HG03103 (cell line): ENCODE measurements around the gene VAMP5.
"Not testable (repeated sequence)": the region's sequence is repeated elsewhere in the genome, so short reads cannot be mapped to it uniquely, and the experiment has no call there.

ENCODE experiments used
- ATAC-seq: cut with Tn5 transposase; IDR thresholded peaks from one replicate; pipeline ENCODE4 v1.9.1; 2021; ENCODE audit warnings: low read depth; ENCODE audit not compliant: unreplicated experiment

Gene VAMP5

GRCh38 chr2:85582492-85582891 lies 1.7 kb upstream of the VAMP5 start:
- no peak for ATAC-seq

DNA sequence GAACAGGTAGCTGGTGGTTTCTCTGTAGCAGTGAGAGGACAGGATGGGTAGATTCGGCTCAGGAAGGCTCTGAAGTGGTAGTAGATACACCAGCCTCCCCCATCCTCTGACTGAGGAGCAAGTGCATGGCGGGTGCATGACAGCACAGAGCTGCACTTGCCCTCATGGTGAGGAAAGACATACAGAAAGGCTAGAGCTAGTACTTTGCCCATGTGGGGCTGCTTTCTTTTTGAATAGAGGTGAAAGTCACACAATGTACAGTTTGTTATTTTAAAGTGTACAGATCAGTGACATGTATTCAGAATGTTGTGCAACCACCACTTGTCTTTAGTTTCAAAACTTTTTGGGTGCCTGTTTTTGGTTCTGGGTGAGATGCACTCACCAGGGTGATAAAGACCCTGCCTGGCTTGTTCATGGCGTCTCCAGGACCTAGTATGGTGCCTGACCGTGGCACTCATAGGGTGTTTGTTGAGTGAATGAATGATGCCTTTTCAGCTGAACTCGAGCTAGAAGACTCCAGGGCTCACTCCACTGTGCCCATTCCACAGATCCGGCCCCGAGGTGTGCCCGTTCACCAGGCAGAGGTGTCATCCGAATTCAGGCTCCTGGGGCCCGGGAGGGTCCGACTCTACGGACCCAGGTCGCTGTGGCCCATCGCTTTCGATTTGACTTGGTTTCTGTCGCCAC lies 421 bp upstream of the VAMP5 start:
- ATAC-seq: peak; percentile 39

DNA sequence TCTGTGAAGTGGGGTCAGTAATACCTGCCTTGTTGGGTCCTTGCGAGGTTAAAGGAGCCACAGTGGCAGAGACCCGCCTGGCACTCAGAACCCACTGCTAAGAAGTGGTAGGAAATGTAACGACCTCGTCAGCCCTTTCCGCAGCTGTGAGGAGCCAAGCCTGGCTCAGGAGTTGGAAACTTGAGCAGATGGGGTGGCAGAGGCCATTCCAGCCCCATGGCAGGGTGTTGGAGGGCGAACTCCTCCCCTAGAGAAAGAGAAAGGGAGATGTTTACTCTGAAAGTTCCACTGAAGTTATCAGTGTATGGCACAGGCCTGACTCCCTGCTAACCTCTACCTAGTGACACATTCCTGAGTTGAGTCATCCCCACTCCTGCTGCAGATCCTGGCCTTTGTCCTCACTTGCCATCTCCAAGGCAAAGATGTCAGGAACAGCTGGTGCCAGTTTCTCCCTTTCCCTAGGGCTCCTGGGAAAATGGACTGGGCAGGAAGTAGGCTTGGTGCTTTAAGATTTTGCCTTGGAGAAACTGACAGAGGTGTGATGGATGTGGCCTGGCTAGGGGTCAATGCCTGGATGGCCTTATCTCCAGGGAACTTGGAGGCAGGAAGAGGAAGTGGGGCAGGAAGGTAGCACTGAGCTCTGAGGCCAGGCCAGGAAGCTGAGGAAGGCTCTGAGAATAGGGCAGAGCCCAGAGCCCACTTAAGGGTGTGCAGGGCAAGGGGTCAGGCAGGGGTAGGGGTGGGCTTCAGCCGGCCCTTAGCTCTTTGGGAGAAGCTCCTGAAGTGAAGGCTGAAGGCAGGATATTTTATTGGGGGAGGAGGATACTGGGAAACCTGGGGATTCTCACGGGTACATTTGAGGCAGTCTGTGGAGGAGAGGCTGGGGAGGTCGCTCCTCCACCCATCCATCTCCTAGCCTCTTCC lies 888 bp downstream of the VAMP5 start:
- ATAC-seq: peak; percentile 30

- no peak for ATAC-seq
These were observed 1.5 kb downstream of the VAMP5 start for GRCh38 chr2:85585781-85586105.

GRCh38 chr2:85588236-85588635 lies 4.0 kb downstream of the VAMP5 start:
- ATAC-seq: no peak

- ATAC-seq: no peak
These were observed 4.4 kb downstream of the VAMP5 start for GRCh38 chr2:85588645-85589044.

GRCh38 chr2:85589181-85589580 lies 5.0 kb downstream of the VAMP5 start:
- ATAC-seq: no peak

GRCh38 chr2:85589982-85590791 lies 6.0 kb downstream of the VAMP5 start:
- ATAC-seq: no peak

DNA sequence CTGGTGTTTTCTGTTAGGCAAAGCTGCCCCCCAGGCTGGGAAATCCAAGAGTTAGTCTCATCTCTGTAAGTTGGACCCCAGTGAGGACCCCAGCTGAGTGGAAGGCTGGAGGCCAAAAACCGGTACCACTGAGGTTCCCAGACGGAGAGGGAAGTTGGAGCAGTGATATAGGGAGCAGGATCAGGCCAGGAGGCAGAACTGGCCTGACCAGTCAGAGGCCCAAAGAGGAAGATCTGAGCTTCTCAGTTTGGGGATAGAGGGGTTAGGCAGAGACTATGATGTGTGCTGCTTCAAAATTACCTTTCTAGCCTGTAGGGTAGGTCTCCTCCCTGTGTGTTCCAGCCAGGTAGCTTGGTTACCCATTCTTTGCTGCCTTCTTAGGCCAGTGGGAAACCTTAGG lies 6.7 kb downstream of the VAMP5 start:
- no peak for ATAC-seq

DNA sequence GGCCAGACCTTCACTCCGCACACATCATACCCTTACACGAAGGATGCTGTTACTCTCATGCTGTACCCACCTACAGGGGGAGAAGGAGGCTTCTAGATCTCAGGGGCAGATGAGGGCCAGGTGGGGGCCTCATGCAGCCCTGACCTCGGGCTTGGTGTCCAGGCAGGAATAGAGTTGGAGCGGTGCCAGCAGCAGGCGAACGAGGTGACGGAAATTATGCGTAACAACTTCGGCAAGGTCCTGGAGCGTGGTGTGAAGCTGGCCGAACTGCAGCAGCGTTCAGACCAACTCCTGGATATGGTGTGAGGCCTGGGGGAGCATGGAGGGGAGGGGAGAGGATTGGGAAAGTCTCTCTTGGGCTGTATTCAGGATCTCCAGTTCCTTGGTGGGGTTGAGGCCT lies 7.3 kb downstream of the VAMP5 start:
- no peak for ATAC-seq

- not testable (repeated sequence) for ATAC-seq
These were observed 8.1 kb downstream of the VAMP5 start for GRCh38 chr2:85592299-85592698.

GRCh38 chr2:85593023-85593422 lies 8.8 kb downstream of the VAMP5 start:
- no peak for ATAC-seq

- ATAC-seq: no peak
These were observed 10.6 kb downstream of the VAMP5 start for GRCh38 chr2:85594715-85595300.

GRCh38 chr2:85595301-85596025 lies 11.2 kb downstream of the VAMP5 start, which contains the start of gene RNF181:
Gene RNF181 (plus strand): TSS chr2:85595745. CDS start chr2:85595764, 19 bp downstream.
- ATAC-seq: peak; percentile 99

DNA sequence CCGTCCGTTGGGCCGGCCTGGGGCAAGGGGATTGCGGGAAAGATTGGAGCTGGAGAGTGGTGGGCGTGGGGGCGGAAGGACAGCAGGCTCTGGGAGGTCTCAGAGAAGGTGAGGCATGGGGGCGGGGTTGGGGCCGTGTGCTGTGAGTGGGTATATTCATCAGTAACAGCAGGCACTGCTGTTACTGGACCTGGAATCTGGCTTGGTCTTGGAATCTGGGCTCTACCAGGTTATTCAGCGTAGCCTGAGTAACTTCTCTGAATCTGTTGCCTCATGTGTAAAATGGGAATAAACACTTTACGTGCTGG lies 11.7 kb downstream of the VAMP5 start:
- no peak for ATAC-seq

DNA sequence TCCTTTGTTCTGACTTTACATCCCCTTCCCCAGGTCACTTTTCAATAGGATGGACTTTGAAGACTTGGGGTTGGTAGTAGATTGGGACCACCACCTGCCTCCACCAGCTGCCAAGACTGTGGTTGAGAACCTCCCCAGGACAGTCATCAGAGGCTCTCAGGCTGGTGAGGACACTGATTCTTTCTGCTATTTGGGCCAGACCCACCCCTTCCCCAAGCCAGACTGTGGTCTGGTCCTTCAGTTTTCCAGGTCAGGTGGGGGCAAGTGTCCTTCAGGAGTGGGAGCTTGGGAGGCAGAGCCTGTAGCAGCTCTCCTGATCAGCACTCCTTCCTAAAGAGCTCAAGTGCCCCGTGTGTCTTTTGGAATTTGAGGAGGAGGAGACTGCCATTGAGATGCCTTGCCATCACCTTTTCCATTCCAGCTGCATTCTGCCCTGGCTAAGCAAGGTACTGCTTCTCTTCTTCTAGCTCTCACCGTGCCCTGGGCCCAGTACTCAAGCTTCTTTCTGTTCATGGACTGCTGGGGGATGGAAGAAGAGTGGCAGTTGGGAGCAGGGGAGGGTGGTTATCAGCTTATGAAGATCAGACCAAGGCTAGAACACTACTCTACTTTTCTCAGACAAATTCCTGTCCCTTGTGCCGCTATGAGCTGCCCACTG lies 12.4 kb downstream of the VAMP5 start:
- ATAC-seq: no peak

- no peak for ATAC-seq
These were observed 13.0 kb downstream of the VAMP5 start for GRCh38 chr2:85597241-85597640.

- no peak for ATAC-seq
These were observed 14.5 kb downstream of the VAMP5 start for GRCh38 chr2:85598594-85599340.
